Activated effector memory CD4-positive, alpha-beta T cell treated with anti-CD3 and anti-CD28 coated beads, Interleukin-2, amount 50 U/mL, for 16 hours (primary cell): ENCODE measurements around the gene LSM14A.
"Not testable (repeated sequence)": the region's sequence is repeated elsewhere in the genome, so short reads cannot be mapped to it uniquely, and the experiment has no call there.

Experiments used
- DNase-seq: peaks from one replicate; pipeline ENCODE4 v3.0.0-alpha.2; 2020

The LSM14A gene

DNA sequence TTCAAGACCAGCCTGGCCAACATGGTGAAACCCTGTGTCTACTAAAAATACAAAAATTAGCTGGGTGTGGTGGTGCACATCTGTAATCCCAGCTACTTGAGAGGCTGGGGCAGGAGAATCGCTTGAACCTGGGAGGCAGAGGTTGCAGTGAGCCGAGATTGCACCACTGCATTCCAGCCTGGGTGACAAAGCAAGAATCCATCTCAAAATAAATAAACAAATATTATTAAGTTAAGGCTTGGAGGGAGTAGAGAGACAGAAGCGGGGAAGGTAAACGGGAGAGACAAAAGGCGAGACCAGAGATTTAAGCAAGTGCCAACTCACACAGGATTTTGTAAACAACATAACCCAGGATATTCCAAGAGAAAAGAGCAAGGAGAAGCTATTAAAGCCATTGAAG, 12.8 kb upstream of the LSM14A start:
- DNase-seq = not testable (repeated sequence)

DNA sequence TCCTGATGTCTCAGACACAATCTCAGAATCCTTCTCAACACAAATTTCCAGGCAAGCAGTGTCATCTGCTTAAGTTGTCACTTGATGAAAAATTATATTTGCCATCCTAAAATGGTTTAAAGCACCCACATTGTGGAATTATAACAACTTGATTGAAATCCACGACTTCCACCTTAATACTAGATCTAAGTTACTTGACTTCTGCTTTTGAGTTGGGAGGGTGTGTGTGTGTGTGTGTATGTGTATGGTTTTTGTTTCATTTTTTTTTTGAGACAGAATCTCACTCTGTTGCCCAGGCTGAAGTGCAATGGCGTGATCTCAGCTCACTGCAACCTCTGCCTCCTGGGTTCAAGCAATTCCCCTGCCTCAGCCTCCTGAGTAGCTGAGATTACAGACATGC, 10.4 kb upstream of the LSM14A start:
- not testable (repeated sequence) for DNase-seq

DNA sequence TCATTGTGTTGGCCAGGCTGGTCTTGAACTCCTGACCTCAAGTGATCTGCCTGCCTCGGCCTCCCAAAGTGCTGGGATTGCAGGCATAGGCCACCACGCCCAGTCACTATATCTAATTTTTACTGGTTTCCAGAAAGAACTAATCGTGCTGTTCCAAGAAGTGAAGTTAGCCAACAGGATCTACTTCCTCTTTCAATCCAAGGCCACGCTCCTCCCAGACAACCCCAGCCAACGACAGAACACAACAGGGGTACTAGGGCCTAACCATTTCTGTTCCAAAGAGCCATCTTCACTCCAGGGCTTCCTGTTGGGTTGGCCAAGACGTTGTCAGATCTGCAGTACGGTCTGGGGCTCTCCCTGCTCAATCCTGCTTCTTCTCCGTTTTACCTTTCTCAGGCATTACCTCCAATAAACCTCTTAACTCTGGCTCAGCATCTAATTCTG, 7.0 kb upstream of the LSM14A start:
- no peak for DNase-seq

DNA sequence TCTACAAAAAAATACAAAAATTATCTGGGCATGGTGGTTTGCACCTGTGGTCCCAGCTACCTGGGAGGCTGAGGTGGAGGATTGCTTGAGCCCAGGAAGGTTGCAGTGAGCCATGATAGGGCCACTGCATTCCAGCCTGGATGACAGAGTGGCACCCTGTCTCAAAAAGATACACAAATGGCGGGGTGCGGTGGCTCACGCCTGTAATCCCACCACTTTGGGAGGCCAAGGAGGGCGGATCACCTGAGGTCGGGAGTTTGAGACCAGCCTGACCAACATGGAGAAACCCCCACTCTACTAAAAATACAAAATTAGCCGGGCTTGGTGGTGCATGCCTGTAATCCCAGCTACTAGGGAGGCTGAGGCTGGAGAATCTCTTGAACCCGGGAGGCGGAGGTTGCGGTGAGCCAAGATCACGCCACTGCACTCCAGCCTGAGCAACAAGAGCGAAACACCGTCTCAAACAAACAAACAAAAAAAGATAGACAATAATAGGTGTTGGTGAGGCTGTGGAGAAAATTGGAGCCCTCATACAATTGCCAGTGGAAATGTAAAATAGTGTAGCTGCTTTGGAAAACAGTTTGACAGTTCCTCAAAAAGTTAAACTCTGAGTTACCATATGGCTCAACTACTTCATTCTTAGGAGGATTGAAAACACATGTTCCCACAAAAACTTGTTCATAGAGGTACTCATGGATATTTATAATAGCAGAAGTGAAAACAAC, 2.7 kb upstream of the LSM14A start:
- DNase-seq = not testable (repeated sequence)

DNA sequence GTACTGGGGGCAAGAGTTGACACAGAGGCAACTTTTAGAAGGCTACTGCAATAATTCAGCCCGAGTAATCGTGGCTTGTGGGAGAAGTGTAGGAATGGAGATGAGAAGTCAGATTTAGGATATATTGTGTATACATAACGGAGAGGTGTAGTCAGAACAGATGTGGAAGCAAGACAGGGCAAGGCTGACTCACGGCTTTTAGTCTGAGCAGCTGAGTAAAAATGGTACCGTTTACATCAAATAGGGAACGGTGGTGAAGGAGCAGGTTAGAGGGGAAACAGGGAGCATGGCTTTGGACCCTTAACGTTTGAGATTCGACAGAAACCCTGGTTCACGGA, 796 bp upstream of the LSM14A start:
- DNase-seq = peak; percentile 80

DNA sequence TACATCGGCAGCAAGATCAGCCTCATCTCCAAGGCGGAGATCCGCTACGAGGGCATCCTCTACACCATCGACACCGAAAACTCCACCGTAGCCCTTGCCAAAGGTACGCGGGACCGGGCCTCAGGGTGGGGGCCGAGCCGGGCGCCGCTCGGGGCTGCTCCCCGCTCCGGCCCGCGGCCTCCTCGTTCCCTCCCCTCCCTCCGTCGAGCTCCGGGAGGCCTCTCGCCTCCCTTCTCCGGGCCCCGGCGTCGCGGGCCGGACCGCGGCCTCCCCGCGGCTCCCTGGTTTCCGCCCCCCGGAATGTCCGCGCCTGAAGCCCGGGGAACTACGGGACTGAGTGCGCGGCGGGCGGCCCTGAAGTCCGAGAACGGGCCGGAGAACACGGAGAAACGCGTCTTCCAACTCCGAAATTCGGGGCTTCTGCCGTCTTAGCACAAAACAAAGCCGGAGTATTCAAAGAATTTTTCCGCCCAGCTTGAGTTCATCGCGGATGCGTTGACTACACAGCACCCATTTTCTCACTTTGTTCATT, 423 bp downstream of the LSM14A start:
- no peak for DNase-seq

DNA sequence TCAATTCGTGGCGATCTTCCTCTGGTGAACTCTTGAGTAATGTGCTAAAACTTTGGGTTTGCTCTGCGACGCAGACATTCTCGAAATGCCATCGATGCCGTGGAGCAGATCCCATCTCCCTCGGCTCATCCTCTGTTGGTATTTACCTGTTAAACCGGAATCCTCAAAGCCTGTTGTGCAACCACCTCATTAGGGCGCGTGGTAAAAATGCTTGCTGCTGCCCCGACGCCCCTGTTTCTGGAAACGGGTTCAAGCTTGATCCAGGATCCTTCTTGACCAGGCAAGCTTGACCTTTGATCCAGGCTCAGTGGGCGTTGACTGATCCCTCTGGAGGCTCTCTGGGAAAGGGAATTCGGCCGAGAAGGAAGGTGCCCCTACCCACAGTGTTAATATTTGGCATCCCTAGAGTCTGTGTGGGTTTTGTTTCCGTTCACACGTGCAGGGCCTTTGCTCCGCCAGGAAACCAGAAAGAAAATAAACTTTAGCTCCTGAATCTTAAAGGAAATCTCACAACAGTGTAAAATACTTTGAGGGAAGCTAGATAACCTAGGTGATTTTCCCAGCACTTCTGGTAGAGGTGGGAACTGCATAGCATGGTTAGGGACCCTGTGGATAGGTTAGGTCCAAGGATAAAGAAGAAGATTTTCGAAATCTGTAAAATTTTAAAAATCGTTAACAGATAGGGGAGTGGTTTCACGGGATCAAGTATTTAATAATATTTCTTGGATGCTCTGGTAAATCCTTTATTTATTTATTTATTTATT, 1.1 kb downstream of the LSM14A start:
- peak; percentile 68 for DNase-seq

DNA sequence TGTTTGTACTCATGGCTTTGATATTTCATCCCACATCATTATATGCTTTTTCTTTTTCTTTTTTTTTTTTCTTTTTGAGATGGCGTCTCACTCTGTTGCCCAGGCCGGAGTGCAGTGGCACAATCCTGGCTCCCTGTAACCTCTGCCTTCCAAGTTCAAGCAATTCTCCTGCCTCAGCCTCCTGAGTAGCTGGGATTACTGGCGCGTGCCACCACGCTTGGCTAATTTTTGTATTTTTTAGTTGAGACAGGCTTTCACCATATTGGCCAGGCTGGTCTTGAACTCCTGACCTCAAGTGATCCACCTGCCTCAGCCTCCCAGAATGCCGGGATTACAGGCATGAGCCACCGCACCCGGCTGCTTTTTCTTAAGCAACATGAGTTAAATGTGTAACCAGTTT, 2.9 kb downstream of the LSM14A start:
- DNase-seq = not testable (repeated sequence)

DNA sequence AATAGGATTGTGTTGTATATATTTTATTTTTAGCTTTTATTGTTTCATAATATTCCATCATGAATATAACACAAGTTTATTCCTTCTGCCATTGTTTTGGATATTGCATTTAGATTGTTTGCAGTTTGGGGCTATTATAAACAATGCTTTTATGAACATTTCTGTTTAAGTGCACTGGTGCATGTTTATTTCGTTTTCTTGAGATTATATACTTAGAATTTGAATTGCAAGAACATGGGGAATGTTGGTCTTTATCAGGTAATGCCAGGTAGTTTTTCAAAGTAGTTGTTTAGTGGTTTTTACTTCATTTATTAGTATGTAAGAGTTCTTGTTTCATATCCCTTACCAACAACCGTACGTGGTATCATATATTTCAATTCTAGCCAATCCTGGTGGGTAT, 4.3 kb downstream of the LSM14A start:
- no peak for DNase-seq

DNA sequence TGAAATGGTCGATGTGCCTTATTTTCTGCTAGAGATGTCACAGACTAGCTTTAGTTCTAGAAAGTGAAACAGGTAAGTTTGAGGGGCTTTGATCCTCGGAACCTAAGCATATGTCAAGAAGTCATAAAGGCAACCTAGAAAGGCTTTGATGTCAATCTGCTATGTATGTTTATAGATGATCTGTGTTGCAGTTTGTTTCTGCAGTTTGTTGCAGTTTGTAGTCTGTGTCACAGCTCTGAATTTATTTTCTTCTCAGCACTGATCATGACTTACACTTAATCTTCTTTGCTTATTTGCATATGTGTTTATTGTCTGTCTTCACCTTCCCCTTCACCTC, 5.9 kb downstream of the LSM14A start:
- no peak for DNase-seq

DNA sequence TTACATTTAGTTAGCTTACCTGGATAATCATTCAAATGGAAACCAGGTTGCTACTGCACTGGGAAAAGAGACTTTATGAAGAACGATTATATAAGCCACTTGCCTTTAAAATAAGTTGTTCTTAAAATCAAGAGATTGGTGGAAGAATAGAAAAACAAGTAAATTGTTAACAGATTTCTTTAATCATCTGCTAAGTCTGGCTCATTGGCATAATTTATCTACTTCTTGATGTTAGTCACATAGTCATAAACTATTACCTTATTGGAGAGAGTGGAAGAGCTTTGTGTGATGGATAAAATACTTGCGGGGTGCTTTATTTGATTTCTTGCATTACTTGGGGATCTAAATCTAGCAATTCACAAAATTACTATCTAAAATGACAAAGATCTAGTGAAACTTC, 6.8 kb downstream of the LSM14A start:
- no peak for DNase-seq

DNA sequence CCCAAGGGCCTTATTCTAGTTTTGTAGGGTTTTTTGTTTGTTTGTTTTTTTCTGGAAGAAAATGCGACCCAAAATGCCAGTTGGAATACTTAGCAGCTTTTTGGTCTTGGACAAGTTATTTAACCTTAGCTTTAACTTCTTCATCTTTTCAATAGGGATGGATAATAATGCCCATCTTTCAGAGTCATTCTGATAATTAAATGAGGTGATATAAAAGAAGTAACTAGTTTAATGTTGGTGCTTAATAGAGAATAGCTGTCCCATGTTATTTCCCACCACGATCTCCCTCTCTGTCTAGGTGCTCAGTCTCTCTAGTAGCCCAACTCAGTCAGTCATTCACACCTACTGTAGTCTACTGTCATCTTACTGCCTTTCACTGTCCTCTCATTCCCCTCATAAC, 8.0 kb downstream of the LSM14A start:
- DNase-seq = no peak

DNA sequence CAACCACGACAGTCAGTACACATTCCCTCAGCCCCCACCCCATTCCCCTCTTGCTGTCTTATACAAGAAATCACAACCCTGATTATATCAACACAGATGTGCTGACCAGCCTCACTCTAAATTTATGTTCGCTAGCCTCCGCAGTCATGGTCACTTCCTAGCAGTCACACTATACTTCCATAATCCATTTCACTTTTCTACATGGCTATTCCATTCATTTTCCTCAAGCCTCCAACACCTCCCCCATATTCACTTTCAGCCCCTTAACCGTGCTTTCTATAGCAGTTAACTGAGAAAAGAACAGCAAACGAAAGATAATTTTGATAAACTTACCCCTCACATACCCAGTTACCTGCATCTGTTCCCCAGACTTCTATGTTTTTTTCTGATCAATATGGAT, 8.4 kb downstream of the LSM14A start:
- no peak for DNase-seq

DNA sequence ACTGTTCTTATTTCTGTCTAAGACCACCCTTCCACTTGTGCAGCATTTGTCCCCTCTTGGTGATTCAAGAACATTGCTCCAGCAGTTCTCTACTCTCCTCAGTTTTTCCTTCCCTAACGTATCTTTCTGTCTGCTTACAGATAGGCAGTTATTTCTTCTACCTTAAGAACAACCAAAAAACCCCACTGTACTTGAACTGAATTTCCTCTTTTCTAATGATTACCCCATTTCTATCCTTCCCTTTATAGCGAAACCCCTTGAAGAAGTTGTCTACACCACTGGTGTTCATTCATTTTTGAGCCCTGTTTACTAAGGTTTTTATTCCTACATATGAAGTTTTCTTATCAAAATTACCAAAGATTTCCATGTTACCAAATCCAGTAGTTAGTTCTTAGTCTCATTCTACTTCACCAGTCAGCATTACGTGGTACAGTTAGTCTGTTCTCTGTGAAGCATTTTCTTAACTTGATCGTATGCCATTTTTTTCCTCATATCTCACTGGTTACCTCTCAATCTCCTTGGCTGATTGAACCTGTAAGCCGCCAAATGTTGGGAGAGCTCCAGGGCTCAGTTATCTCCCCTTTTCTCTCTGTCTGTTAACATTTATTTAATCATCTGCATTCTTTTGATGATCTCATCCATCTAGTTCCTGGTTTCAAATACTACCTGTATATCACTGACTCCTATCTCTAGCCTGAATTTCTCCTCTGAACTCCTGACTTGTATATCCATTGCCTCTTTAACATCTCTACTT, 9.0 kb downstream of the LSM14A start:
- DNase-seq = no peak

DNA sequence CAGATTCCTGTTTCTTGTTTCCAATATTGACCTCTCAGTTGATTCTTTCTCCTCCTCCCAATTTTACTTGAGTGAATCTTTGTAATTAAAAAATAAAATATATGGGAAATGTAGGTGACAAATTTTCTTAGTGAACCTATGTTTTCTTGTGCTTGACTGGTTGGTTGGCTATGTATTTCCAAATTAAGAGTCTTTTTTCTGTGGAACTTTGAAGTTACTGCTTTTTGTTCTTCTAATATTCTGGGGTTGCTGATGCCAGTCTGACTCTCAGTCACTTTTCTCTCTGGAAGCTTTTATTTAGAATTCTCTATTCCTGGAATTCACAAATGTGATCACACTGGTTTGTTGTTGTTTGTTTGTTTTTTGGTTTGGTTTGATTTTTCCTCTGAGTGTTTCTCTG, 9.8 kb downstream of the LSM14A start:
- no peak for DNase-seq

DNA sequence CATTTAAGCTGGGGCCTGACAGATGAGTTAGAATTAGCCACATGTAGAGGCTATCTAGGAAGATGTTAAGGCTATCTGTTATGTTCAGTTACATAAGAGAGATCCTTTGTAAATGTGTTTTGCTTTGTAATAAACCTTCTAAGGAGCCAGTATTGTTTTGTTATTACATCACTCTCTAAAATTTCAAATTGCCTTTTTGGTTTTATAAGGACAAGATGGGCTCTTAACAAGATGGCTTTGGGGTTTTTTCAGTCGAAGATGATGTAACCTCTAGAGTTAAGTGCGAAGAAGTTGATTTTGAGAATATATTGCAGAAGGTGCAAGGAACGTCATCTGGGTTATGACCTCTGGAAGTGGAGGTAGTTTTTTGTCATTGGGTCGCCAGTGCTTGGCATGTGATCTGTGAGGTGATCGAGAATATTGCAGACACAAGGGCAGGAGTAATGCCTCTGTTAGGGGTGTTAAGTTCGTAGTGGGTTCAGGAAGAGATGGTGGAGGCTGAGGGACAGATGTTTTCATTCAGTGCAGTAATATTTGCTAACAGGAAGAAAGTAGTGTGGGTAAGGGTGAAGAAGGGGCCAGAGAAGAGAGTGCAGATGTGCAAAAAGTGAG, 12.7 kb downstream of the LSM14A start:
- no peak for DNase-seq

DNA sequence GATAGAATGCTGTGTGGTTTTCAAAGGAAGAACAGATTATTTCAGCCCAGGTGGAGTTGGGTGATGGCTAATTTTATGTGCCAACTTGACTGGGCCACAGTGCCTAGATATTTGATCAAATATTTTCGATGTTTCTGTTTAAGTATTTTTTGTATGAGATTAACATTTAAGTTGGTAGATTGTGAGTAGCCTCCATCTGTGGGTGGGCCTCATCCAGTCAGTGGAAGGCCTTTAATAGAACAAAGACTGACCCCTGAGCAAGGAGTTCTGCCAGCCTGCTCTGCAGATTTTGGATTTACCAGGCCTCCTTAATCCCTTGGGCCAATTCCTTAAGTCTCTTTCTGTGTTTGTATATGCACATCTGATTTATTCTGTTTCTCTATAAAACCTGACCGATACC, 13.9 kb downstream of the LSM14A start:
- no peak for DNase-seq

DNA sequence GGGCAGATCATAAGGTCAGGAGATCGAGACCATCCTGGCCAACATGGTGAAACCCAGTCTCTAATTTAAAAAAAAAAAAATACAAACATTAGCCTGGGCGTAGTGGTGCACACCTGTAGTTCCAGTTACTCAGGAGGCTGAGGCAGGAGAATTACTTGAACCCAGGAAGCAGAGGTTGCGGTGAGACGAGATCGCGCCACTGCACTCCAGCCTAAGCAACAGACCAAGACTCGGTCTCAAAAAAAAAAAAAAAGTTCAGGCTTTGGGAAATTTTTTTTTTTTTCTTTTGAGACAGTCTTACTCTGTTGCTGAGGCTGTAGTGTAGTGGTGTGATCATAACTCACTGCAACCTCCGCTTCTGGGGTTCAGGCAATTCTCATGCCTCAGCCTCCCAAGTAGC, 14.7 kb downstream of the LSM14A start:
- no peak for DNase-seq

DNA sequence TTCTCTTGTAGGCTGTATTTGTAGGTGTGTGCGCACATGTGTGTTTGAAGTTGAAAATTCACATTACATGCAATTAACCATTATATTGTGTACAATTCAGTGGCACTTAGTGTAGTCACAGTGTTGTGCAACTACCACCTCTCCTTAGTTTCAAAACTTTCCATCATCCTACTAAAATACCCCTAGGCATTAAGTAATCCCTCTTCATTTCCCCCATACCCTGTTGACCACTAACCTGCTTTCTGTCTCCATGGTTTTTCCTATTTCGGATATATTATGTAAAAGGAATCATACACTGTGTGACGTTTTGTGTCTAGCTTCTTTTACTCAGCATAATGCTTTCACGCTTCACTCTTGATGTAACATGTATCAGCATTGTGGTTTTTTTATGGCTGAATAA, 16.1 kb downstream of the LSM14A start:
- DNase-seq = no peak

DNA sequence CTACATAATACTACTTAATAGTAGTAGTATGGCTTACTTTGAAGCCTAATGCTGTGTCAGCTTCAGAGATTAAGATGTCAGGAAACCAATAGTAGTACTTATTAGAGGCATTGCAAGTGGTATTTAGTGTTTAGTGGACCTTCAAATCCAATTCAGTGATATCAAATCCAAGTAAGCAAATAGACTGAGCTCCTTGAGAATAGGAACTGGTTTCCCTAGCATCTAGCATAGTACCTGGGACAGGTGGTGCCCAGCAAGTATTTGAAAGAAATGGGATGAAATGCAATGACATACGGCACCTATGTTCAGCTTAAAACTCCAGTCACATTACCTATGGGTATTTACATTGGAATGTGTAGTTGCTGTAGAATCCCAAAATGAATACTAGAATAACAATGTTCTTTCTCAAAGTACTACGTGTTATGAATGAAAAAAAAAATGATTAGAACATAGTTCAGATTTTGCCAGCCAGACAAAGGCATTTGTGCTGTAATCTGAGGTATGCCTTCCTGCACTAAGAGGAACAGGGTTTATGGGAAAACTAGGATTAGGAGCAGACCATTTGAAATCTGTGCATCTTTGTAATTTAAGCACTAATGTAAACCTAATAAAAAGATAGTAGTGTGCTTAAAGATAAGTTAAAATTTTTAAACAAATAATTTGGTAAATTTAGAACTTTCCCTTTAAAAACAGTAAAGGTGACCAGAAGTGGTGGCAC, 17.1 kb downstream of the LSM14A start:
- no peak for DNase-seq

DNA sequence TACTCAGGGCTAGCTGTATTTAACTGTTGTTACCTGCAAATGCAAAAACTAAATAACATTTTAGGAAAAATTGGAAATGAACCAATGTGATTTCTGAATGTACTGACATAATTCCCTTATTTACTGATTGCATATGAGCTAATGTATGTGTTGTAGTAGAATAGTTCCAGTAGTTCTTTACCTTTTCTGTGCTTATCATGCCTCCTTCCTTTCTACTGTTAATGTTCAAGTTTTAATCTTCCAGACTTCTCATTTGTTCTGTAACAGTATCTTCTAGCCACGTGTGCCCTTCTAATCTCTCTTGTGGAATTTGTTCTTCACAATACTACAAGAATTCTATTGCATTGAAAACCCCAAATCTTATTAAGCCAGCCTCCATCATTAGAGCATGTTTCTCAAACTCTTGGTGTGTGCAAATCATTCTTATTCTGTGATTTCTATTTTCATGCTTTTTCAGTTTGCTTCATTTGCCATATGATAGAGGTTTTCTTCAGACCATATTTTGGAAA, 17.7 kb downstream of the LSM14A start:
- no peak for DNase-seq

DNA sequence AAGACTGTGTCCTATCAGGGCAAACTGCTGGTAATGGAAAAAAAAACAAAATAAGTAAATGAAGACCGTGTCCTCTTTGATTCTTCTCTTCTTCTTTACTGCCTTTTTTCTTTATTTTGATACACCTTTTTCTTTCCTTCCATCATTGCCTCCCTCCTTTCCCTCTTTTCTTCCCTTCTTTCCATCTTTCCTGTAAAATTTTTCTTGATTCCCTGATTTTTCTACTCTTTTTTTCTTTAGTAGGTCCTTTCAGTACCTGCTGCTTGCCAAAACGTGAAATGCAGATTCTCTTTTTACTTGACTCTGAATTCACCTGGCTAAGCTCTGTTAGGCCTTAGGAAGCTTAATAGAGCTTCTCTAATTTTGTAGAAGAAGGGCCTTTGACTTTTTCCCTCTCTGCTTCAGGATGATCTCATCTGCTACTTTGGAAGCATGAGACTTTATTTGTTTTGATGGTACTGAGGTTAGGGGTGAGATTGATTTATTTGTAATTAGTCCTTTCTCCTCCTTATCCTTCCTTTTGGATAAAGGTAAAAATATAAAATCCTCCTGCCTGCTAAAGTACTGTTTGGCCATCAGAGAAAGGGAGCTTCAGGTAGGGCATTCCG, 19.2 kb downstream of the LSM14A start:
- DNase-seq = no peak
